HCT116 (cell line): Measurements from ENCODE around the gene CDH23. TPM values are rescaled to one million over a fixed set of nuclear protein-coding genes. Genes with fewer than 3 reads are reported as not detected.

Experiments used
- ATAC-seq: fragments of 200-7000 bp; cut with Tn5 transposase; 2 replicates; pipeline ENCODE4 v1.9.1; 2020; ENCODE audit warnings: mild to moderate bottlenecking, moderate library complexity
- BruUV-seq: library from RNA; stranded (reverse); fragments of 400-500 nt; replicated peaks from 2 replicates; lab custom pipeline; 2021; lab: Mats Ljungman, UMichigan
- CTCF ChIA-PET: fragments of 300-600 bp; sonication (Branson Sonifier 250); formaldehyde crosslinking; loops from one replicate; lab custom pipeline; 2021; ENCODE audit warnings: antibody characterized with exemption; lab: Charles Lee
- POLR2A ChIA-PET: fragments of 300-600, 350-600 bp; sonication (Branson Sonifier 250); formaldehyde crosslinking; loops from one replicate; lab custom pipeline; 2021; ENCODE audit warnings: antibody characterized with exemption; lab: Charles Lee
- RAD21 ChIA-PET, 2 experiments: fragments of 300-600 bp; sonication (Branson Sonifier 250); formaldehyde crosslinking; loops; one replicate each; lab custom pipeline; 2023; ENCODE audit warnings: low total read pairs in 2 of 2; ENCODE audit not compliant: uncharacterized antibody in 2 of 2, unreplicated experiment in 2 of 2, low non-redundant PET in 1 of 2; lab: Charles Lee
- DNase-seq: peaks from one replicate; pipeline ENCODE4 v3.0.0-alpha.2; 2010; ENCODE audit warnings: low read depth, low spot score
- H2AFZ ChIP-seq: fragments of 200-600 bp; shearing (Covaris generic), sonication (generic); 2 replicates; pipeline ENCODE4 v1.6.1; 2017; ENCODE audit warnings: low read depth, mixed run types, mixed read lengths, antibody characterized with exemption, low read length; ENCODE audit not compliant: poor library complexity, severe bottlenecking
- H3K27ac ChIP-seq: 2 replicates; pipeline ENCODE4 v1.5.1; 2012; ENCODE audit warnings: low read depth, low read length
- H3K27me3 ChIP-seq: fragments of 200-600 bp; sonication (generic); 2 replicates; pipeline ENCODE4 v1.6.1; 2016; ENCODE audit warnings: mixed run types, low read length, mixed read lengths; ENCODE audit not compliant: insufficient read depth
- H3K36me3 ChIP-seq, 2 experiments: fragments of 200-500 bp in 1 of 2; fragments of 200-600 bp in 1 of 2; sonication (Bioruptor generic) in 1 of 2; sonication (generic) in 1 of 2; 2 replicates each; pipeline versions ENCODE4 v1.5.1 to v1.6.1; 2014 to 2016; ENCODE audit warnings: low read length in 2 of 2, inconsistent platforms in 1 of 2, mixed read lengths in 1 of 2, mixed run types in 1 of 2; ENCODE audit not compliant: insufficient read depth in 2 of 2, control insufficient read depth in 1 of 2
- H3K4me1 ChIP-seq, 2 experiments: fragments of 200-600 bp in 1 of 2; sonication (generic) in 1 of 2; 2 replicates each; pipeline versions ENCODE4 v1.5.1 to v1.6.1; 2012 to 2017; ENCODE audit warnings: low read length in 2 of 2, inconsistent platforms in 1 of 2, mild to moderate bottlenecking in 1 of 2, mixed read lengths in 1 of 2, mixed run types in 1 of 2, moderate library complexity in 1 of 2; ENCODE audit not compliant: insufficient read depth in 2 of 2, control insufficient read depth in 1 of 2
- H3K4me2 ChIP-seq: fragments of 200-600 bp; sonication (generic); 2 replicates; pipeline ENCODE4 v1.6.1; 2017; ENCODE audit warnings: mixed run types, low read length, mixed read lengths
- H3K4me3 ChIP-seq, 2 experiments: fragments of 200-600 bp in 1 of 2; sonication (generic) in 1 of 2; replicated peaks in 1 of 2; 2 replicates each; pipeline ENCODE4 v1.5.1; 2011 to 2016; ENCODE audit warnings: low read length in 2 of 2, control low read depth in 1 of 2, low read depth in 1 of 2, mild to moderate bottlenecking in 1 of 2, mixed read lengths in 1 of 2, mixed run types in 1 of 2
- H3K79me2 ChIP-seq: fragments of 200-600 bp; sonication (generic); 2 replicates; pipeline ENCODE4 v1.6.1; 2017; ENCODE audit warnings: mild to moderate bottlenecking, mixed run types, low read length, moderate library complexity, mixed read lengths; ENCODE audit not compliant: insufficient read depth
- H3K9ac ChIP-seq: fragments of 200-600 bp; sonication (generic); 2 replicates; pipeline ENCODE4 v1.6.1; 2016; ENCODE audit warnings: low read length, mixed read lengths
- H3K9me2 ChIP-seq: fragments of 200-600 bp; sonication (generic), shearing (Covaris generic); 2 replicates; pipeline ENCODE4 v1.6.1; 2017; ENCODE audit warnings: mixed run types, mild to moderate bottlenecking, moderate library complexity; ENCODE audit not compliant: insufficient read depth
- H3K9me3 ChIP-seq, 2 experiments: fragments of 200-500 bp in 1 of 2; fragments of 200-600 bp in 1 of 2; sonication (Bioruptor generic) in 1 of 2; sonication (generic) in 1 of 2; 2 replicates each; pipeline ENCODE4 v1.6.1; 2014 to 2017; ENCODE audit warnings: low read length in 2 of 2, mixed read lengths in 2 of 2, inconsistent platforms in 1 of 2, low read depth in 1 of 2, mild to moderate bottlenecking in 1 of 2, mixed run types in 1 of 2, moderate library complexity in 1 of 2; ENCODE audit not compliant: control insufficient read depth in 1 of 2, insufficient read depth in 1 of 2
- H4K20me1 ChIP-seq: fragments of 200-600 bp; sonication (generic), shearing (Covaris generic); 2 replicates; pipeline ENCODE4 v1.6.1; 2017; ENCODE audit warnings: mixed run types, mild to moderate bottlenecking, moderate library complexity; ENCODE audit not compliant: insufficient read depth
- CBX3 ChIP-seq: IDR thresholded peaks from 2 replicates; pipeline ENCODE4 v1.6.1; 2012; ENCODE audit warnings: low read depth
- CEBPB ChIP-seq: IDR thresholded peaks from 2 replicates; pipeline ENCODE4 v1.6.1; 2012; ENCODE audit warnings: low read depth
- EGR1 ChIP-seq: IDR thresholded peaks from 2 replicates; pipeline ENCODE4 v1.6.1; 2012; ENCODE audit warnings: low read depth
- EZH2 ChIP-seq: fragments of 200-600 bp; sonication (generic); IDR thresholded peaks from 2 replicates; pipeline ENCODE4 v1.6.1; 2017; ENCODE audit warnings: antibody characterized with exemption, mixed run types
- EZH2phosphoT487 ChIP-seq: fragments of 200-600 bp; IDR thresholded peaks from 2 replicates; pipeline ENCODE4 v1.6.1; 2018; ENCODE audit warnings: antibody characterized with exemption, borderline replicate concordance
- JUND ChIP-seq: IDR thresholded peaks from 2 replicates; pipeline ENCODE4 v1.6.1; 2012
- POLR2A ChIP-seq: IDR thresholded peaks from 2 replicates; pipeline ENCODE4 v1.7.0; 2011; ENCODE audit warnings: borderline replicate concordance; ENCODE audit not compliant: insufficient read depth, insufficient read length; ENCODE audit errors: extremely low read depth
- POLR2AphosphoS5 ChIP-seq: IDR thresholded peaks from 2 replicates; pipeline ENCODE4 v1.6.1; 2011; ENCODE audit warnings: mild to moderate bottlenecking, low read depth, low read length, moderate library complexity
- RAD21 ChIP-seq: IDR thresholded peaks from 2 replicates; pipeline ENCODE4 v1.6.1; 2012; ENCODE audit warnings: low read depth, mild to moderate bottlenecking
- SIN3A ChIP-seq: IDR thresholded peaks from 2 replicates; pipeline ENCODE4 v1.6.1; 2012; ENCODE audit warnings: low read depth
- SRF ChIP-seq: IDR thresholded peaks from 2 replicates; pipeline ENCODE4 v1.6.1; 2012; ENCODE audit warnings: low read depth
- TCF7L2 ChIP-seq: IDR thresholded peaks from 2 replicates; pipeline ENCODE4 v1.7.0; 2011; ENCODE audit warnings: borderline replicate concordance, inconsistent platforms; ENCODE audit not compliant: insufficient read depth, insufficient read length; ENCODE audit errors: extremely low read depth
- YY1 ChIP-seq: IDR thresholded peaks from 2 replicates; pipeline ENCODE4 v1.6.1; 2011; ENCODE audit warnings: low read length, low read depth, moderate library complexity, mild to moderate bottlenecking; ENCODE audit not compliant: insufficient replicate concordance; ENCODE audit errors: extremely low read depth
- ZNF274 ChIP-seq: fragments of 200-500 bp; sonication (Bioruptor generic); IDR thresholded peaks from 2 replicates; pipeline ENCODE4 v1.6.1; 2014; ENCODE audit warnings: mild to moderate bottlenecking, low read depth, low read length, inconsistent platforms
- intact Hi-C: fragments of 100-400 bp; cut with micrococcal nuclease; formaldehyde crosslinking; loops from 2 replicates; pipeline ENCODE4 v1.10.0; 2022
- total RNA-seq: library from RNA; stranded (reverse); gene quantifications from one replicate; pipeline ENCODE4 v1.2.1, GENCODE V29; 2021; ENCODE audit not compliant: unreplicated experiment
- TF ChIP-seq, protein P1 (sequence below), 3 experiments: fragments of 200-600 bp in 1 of 3; sonication (generic) in 1 of 3; IDR thresholded peaks in 2 of 3; conservative IDR thresholded peaks in 1 of 3; 2 replicates each; pipeline ENCODE4 v1.5.1; 2012 to 2017; ENCODE audit warnings: low read depth in 2 of 3, low read length in 2 of 3, antibody characterized with exemption in 1 of 3, borderline replicate concordance in 1 of 3, control low read depth in 1 of 3, mild to moderate bottlenecking in 1 of 3, mixed read lengths in 1 of 3, mixed run types in 1 of 3, moderate library complexity in 1 of 3; ENCODE audit not compliant: insufficient read depth in 1 of 3
- TF ChIP-seq, protein P2 (sequence below): IDR thresholded peaks from 2 replicates; pipeline ENCODE4 v1.6.1; 2012; ENCODE audit warnings: low read depth
- TF ChIP-seq, protein P3 (sequence below): IDR thresholded peaks from 2 replicates; pipeline ENCODE4 v1.6.1; 2011; ENCODE audit warnings: mild to moderate bottlenecking, low read length, moderate library complexity; ENCODE audit not compliant: insufficient replicate concordance; ENCODE audit errors: extremely low read depth
- TF ChIP-seq, protein P4 (sequence below): IDR thresholded peaks from 2 replicates; pipeline ENCODE4 v1.6.1; 2012

Gene CDH23
- total RNA-seq, 1 experiment from 2014 or later = not detected

DNA sequence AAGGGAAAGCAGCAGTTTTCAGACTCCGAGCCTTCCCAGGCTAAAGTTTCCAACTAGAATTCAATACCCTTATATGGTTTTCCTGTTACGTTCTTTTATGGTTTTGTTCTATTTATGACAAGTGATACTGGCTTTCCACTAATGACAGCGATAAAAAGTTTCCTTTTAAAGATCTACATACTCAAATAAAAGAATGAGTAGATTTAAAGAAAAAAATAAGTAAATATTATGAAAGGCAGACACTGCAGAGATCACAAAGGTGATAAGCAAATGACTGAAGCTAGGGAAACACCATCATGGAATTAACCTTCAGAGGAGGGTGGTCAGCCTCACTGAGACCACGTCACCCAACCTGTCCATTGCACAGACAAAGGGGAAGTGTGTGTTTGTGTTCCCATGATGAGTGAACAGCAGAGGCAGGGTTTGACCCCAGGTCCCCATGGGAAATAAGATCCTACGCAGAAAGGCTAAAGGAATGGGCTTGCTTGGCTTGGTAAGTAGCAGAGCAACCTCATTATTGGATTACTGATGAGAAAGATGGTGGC, 372.6 kb downstream of the CDH23 start:
- H4K20me1 ChIP-seq = no peaks in the 10 kb centered on the region
- ChIA-PET CTCF (interaction anchor here (3.0 kb wide), 1 partner anchor 127 kb away, joined by 11 read pairs; no protein-coding TSS in a partner anchor), POLR2A (interaction anchor here (1.3 kb wide), 1 partner anchor 8 kb away, joined by 3 read pairs; no protein-coding TSS in a partner anchor), RAD21 (interaction anchor here in 1 of 2 experiments (1.0 kb wide), 1 partner anchor 73 kb away, joined by 5 read pairs; no protein-coding TSS in a partner anchor)
- no peak for ATAC-seq
- H3K27me3 ChIP-seq = no peaks in the 10 kb centered on the region
- no peak overlapping the region for H2AFZ ChIP-seq
- intact Hi-C loops = no loop called here
- 0 out of 2 replicates have a peak, but pooled peaks cover 3% of the 10 kb centered on the region for H3K79me2 ChIP-seq
- H3K9ac ChIP-seq = no peak overlapping the region
- no peaks in the 10 kb centered on the region for H3K9me3 ChIP-seq
- H3K9me2 ChIP-seq = no peaks in the 10 kb centered on the region
- H3K27ac ChIP-seq = no peak overlapping the region; the same call in 1 of the 2 replicates
- no peaks in the 10 kb centered on the region for H3K36me3 ChIP-seq
- DNase-seq = no peak
- no TSS peak for BruUV-seq
- peaks cover 82 to 97% of the 10 kb centered on the region in 2 experiments for H3K4me1 ChIP-seq
- TF ChIP-seq TCF7L2 = no peak
- TF ChIP-seq SIN3A = no peak
- no peak for TF ChIP-seq CEBPB
- no peak for TF ChIP-seq EGR1
- no peak for TF ChIP-seq JUND
- no peak for TF ChIP-seq RAD21
- no peak for TF ChIP-seq CBX3
- TF ChIP-seq, protein P1, sequence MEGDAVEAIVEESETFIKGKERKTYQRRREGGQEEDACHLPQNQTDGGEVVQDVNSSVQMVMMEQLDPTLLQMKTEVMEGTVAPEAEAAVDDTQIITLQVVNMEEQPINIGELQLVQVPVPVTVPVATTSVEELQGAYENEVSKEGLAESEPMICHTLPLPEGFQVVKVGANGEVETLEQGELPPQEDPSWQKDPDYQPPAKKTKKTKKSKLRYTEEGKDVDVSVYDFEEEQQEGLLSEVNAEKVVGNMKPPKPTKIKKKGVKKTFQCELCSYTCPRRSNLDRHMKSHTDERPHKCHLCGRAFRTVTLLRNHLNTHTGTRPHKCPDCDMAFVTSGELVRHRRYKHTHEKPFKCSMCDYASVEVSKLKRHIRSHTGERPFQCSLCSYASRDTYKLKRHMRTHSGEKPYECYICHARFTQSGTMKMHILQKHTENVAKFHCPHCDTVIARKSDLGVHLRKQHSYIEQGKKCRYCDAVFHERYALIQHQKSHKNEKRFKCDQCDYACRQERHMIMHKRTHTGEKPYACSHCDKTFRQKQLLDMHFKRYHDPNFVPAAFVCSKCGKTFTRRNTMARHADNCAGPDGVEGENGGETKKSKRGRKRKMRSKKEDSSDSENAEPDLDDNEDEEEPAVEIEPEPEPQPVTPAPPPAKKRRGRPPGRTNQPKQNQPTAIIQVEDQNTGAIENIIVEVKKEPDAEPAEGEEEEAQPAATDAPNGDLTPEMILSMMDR (IDR thresholded peaks at IDR 0.05 in 2 of 3, conservative IDR thresholded peaks at IDR 0.05 in 1 of 3; ENCODE audit: borderline replicate concordance in 1 of 3, insufficient read depth in 1 of 3, low read depth in 2 of 3, low read length in 2 of 3) = no peak
- no peak for TF ChIP-seq ZNF274
- no peak for TF ChIP-seq POLR2A
- TF ChIP-seq, protein P2, sequence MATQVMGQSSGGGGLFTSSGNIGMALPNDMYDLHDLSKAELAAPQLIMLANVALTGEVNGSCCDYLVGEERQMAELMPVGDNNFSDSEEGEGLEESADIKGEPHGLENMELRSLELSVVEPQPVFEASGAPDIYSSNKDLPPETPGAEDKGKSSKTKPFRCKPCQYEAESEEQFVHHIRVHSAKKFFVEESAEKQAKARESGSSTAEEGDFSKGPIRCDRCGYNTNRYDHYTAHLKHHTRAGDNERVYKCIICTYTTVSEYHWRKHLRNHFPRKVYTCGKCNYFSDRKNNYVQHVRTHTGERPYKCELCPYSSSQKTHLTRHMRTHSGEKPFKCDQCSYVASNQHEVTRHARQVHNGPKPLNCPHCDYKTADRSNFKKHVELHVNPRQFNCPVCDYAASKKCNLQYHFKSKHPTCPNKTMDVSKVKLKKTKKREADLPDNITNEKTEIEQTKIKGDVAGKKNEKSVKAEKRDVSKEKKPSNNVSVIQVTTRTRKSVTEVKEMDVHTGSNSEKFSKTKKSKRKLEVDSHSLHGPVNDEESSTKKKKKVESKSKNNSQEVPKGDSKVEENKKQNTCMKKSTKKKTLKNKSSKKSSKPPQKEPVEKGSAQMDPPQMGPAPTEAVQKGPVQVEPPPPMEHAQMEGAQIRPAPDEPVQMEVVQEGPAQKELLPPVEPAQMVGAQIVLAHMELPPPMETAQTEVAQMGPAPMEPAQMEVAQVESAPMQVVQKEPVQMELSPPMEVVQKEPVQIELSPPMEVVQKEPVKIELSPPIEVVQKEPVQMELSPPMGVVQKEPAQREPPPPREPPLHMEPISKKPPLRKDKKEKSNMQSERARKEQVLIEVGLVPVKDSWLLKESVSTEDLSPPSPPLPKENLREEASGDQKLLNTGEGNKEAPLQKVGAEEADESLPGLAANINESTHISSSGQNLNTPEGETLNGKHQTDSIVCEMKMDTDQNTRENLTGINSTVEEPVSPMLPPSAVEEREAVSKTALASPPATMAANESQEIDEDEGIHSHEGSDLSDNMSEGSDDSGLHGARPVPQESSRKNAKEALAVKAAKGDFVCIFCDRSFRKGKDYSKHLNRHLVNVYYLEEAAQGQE = no peak
- TF ChIP-seq, protein P3, sequence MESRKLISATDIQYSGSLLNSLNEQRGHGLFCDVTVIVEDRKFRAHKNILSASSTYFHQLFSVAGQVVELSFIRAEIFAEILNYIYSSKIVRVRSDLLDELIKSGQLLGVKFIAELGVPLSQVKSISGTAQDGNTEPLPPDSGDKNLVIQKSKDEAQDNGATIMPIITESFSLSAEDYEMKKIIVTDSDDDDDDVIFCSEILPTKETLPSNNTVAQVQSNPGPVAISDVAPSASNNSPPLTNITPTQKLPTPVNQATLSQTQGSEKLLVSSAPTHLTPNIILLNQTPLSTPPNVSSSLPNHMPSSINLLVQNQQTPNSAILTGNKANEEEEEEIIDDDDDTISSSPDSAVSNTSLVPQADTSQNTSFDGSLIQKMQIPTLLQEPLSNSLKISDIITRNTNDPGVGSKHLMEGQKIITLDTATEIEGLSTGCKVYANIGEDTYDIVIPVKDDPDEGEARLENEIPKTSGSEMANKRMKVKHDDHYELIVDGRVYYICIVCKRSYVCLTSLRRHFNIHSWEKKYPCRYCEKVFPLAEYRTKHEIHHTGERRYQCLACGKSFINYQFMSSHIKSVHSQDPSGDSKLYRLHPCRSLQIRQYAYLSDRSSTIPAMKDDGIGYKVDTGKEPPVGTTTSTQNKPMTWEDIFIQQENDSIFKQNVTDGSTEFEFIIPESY = no peak
- TF ChIP-seq, protein P4, sequence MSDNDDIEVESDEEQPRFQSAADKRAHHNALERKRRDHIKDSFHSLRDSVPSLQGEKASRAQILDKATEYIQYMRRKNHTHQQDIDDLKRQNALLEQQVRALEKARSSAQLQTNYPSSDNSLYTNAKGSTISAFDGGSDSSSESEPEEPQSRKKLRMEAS = no peak
- TF ChIP-seq EZH2 = no peak
- TF ChIP-seq YY1 = no peak
- no peak for TF ChIP-seq POLR2AphosphoS5
- no peak for TF ChIP-seq EZH2phosphoT487
- TF ChIP-seq SRF = no peak
- peak overlapping the region; percentile 85 for H3K4me2 ChIP-seq
- H3K4me3 ChIP-seq = no peak overlapping the region
